Measurements from ENCODE around the gene TMEM217. TPM values are rescaled to one million over a fixed set of nuclear protein-coding genes. Genes with fewer than 3 reads are reported as not detected.

TMEM217 gene
- total RNA-seq, 3 donors from 2014 or later: 0.96 to 1.6 (median 1.5) TPM

DNA sequence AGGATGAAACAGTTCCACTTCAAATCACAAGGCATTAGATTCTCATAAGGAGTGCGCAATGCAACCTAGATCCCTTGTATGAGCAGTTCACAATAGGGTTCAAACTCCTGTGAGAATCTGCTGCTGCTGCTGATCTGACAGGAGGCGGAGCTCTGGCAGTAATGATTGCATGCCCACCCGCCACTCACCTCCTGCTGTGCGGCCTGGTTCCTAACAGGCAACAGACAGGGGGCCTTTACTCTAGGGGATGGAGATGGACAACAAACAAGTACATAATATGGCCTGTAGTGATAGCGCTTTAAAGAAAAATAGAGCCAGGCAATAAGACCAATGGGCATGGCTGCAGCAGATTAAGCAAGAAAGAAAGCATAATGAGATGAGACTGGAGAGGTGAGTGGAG is 3.1 kb downstream of the TMEM217 start:
- DNase-seq: no peak
- intact Hi-C loops (cut with DNase I, micrococcal nuclease): no loop called here
- Histone ChIP-seq H3K36me3 (ENCODE audit: low read depth) (peaks cover 7% of the 10 kb centered on the region), H3K4me3 (no peak overlapping the region), H3K4me1 (ENCODE audit: low read depth) (peaks cover 4% of the 10 kb centered on the region), H3K9me3 (no peaks in the 10 kb centered on the region)
- TF ChIP-seq, protein P1, sequence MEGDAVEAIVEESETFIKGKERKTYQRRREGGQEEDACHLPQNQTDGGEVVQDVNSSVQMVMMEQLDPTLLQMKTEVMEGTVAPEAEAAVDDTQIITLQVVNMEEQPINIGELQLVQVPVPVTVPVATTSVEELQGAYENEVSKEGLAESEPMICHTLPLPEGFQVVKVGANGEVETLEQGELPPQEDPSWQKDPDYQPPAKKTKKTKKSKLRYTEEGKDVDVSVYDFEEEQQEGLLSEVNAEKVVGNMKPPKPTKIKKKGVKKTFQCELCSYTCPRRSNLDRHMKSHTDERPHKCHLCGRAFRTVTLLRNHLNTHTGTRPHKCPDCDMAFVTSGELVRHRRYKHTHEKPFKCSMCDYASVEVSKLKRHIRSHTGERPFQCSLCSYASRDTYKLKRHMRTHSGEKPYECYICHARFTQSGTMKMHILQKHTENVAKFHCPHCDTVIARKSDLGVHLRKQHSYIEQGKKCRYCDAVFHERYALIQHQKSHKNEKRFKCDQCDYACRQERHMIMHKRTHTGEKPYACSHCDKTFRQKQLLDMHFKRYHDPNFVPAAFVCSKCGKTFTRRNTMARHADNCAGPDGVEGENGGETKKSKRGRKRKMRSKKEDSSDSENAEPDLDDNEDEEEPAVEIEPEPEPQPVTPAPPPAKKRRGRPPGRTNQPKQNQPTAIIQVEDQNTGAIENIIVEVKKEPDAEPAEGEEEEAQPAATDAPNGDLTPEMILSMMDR (IDR thresholded peaks at IDR 0.05): no peak
- no peak for ATAC-seq

DNA sequence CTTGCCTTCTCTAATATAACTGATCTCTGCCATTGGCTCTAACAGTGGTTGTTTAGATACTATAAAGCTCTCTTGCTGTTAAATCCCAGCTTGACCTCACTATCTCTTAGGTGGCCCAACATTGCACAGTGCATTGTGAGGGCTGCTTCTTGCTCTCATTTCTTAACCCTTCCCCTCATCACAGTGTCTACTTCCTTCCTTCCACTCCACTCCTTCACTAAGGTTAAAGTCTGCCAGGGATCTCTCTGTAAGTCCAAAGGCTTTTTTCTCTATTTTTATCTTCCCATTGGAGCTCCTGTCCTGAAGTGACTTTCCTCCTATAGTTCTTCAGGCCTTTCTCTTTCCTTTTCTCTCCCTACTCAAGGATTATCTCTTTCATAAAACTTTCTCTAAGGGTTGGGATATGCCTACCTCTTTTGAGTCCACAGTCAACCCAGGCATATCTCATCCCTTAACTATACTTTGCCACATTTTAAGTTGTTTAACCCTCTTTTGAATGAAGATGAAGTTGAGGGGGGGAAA is 4.4 kb downstream of the TMEM217 start:
- DNase-seq: no peak
- Histone ChIP-seq H3K36me3 (ENCODE audit: low read depth) (peaks cover 7% of the 10 kb centered on the region), H3K4me3 (no peak overlapping the region), H3K4me1 (ENCODE audit: low read depth) (peaks cover 2% of the 10 kb centered on the region), H3K9me3 (no peaks in the 10 kb centered on the region)
- TF ChIP-seq, protein P1 (IDR thresholded peaks at IDR 0.05): no peak
- intact Hi-C loops (cut with DNase I, micrococcal nuclease): no loop called here
- peak; percentile 4 for ATAC-seq

DNA sequence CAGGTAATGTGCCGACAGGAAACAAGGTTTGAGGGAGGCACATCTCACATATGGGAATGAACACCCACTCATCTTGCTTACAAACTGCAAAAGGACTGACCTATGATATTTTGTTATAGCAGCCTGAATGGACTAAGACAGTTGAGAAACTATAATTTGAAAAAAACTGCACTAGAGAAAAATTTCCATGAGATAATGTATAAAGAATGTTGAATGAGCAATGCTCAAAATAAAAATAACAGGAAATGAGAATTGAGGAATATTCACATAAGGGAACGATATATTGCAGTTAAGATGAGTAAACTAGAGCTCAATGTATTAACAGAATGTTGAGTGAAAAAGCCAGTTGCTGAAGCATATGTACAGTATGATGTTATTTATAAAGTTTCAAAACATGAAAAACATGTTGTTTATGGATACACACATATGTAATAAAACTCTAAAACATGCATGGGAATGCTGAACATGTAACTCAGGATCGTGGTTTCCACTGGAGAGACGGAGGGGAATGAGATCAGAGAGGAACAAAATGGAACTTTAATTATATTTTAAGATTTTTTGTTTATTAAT is 6.6 kb downstream of the TMEM217 start:
- Histone ChIP-seq H3K4me1 (ENCODE audit: low read depth) (no peaks in the 10 kb centered on the region), H3K36me3 (ENCODE audit: low read depth) (no peaks in the 10 kb centered on the region), H3K9me3 (no peaks in the 10 kb centered on the region), H3K4me3 (no peak overlapping the region)
- no peak for ATAC-seq
- no peak for DNase-seq
- intact Hi-C loops (cut with DNase I, micrococcal nuclease): no loop called here
- TF ChIP-seq, protein P1 (IDR thresholded peaks at IDR 0.05): no peak

DNA sequence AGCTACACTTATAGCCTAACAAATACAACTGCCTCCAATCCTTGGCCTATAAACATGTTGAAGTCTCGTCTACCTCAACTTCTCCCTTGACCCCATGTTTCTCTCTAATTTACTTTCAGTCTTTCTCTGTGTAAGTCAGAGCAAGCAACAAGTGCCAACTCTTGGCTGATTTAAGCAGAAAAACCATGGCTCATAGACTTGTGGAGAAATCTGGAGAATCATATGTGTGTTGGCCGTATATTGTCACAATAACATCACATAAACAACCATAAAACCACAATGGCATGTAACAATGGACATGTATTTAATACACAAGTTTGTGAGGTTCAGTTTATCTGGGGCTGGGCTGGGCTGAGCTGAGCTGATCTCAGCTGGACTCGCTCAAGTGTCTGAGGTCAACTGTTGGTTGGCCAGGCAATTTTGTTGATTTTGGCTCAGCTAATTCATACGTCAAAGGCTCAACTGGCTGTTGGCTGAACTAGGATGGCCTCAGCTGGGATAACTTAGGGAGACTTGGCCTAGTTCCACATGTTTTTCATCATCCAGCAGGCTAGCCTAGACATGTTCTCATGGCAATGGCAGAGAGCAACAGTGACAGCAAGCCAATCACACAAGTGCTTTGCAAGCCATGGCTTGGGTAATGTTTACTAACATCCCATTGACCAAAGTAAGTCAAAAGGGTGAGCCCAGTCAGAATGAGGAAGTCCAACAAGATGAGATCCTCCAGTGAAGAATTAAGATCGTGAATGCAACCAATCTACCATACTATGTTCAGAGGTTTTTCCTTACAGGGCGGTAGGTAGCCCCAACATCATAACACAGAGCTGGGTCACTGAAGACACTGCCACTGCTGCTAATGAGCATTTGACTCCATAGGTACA is 13.3 kb downstream of the TMEM217 start:
- TF ChIP-seq, protein P1 (IDR thresholded peaks at IDR 0.05): no peak
- intact Hi-C loops (cut with DNase I, micrococcal nuclease): no loop called here
- peak; percentile 66 for ATAC-seq

DNA sequence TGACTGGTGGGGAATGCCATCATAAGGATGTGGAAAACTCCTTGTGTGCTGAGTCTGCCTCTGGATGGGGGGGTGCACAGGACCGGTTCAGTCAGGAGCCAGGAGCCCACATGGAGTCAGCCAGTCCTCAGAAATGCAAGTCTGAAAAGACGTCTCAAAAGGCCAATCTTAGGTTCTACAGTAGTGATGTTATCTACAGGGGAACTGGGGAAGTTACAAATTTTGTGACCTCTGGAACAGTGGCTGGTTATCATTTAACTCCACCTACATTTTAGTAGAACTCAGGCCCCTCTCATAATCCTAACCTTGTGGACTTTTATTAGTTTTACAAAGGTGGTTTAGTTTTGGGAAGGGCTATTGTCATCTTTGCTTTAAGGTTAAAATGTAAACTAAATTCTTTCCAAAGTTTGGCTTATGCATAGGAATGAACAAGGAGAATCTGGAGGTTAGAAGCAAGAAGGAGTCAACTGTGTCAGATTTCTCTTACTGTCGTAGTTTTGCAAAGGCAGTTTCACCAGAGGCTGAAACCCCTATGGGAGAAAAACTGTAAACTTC is 14.1 kb downstream of the TMEM217 start:
- TF ChIP-seq, protein P1 (IDR thresholded peaks at IDR 0.05): no peak
- no peak for DNase-seq
- peaks cover 17% of the 10 kb centered on the region for H3K4me1 ChIP-seq (ENCODE audit: low read depth)
- intact Hi-C loops (cut with DNase I, micrococcal nuclease): no loop called here
- no peak overlapping the region for H3K4me3 ChIP-seq
- no peaks in the 10 kb centered on the region for H3K9me3 ChIP-seq
- no peaks in the 10 kb centered on the region for H3K36me3 ChIP-seq (ENCODE audit: low read depth)
- no peak for ATAC-seq

More for the DNA sequence above, 13.3 kb downstream of the TMEM217 start:
- Histone ChIP-seq H3K4me3 (no peak overlapping the region), H3K36me3 (ENCODE audit: low read depth) (no peaks in the 10 kb centered on the region), H3K9me3 (no peaks in the 10 kb centered on the region), H3K4me1 (ENCODE audit: low read depth) (peaks cover 14% of the 10 kb centered on the region)
- peak; percentile 39 to 66 (median 58) for DNase-seq

Measured in mucosa of descending colon (tissue), 3 donors.